ENCODE measurements around the gene FITM2.

DNA sequence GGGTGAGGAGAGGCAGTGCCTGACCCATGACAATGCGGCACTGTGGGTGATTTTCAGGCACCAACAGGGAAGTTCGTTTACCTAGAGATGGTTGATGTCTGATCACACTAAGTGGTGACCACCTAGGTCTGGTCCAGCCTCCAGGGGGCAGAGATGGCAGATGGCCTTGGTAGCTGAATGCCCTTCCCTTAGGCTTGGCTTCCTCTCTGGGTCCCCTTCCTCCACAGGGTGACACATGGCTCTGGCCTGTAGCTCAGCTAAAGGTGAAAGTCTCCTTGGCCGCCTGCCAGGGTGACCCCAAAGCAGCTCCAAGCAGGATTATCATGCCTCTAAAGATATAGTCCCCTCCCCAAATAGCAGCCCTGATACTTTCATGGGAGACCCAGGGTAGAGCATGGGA, 57.5 kb downstream of the FITM2 start:
- TF ChIP-seq, protein P1, sequence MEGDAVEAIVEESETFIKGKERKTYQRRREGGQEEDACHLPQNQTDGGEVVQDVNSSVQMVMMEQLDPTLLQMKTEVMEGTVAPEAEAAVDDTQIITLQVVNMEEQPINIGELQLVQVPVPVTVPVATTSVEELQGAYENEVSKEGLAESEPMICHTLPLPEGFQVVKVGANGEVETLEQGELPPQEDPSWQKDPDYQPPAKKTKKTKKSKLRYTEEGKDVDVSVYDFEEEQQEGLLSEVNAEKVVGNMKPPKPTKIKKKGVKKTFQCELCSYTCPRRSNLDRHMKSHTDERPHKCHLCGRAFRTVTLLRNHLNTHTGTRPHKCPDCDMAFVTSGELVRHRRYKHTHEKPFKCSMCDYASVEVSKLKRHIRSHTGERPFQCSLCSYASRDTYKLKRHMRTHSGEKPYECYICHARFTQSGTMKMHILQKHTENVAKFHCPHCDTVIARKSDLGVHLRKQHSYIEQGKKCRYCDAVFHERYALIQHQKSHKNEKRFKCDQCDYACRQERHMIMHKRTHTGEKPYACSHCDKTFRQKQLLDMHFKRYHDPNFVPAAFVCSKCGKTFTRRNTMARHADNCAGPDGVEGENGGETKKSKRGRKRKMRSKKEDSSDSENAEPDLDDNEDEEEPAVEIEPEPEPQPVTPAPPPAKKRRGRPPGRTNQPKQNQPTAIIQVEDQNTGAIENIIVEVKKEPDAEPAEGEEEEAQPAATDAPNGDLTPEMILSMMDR (tag by site-specific recombination; IDR thresholded peaks at IDR 0.05), result no peak
- no peak for TF ChIP-seq ZNF133 (tag by site-specific recombination; IDR thresholded peaks at IDR 0.05)
- TF ChIP-seq ZNF341 (tag by site-specific recombination; IDR thresholded peaks at IDR 0.05; ENCODE audit: low read depth), result no peak
- TF ChIP-seq, protein P2, sequence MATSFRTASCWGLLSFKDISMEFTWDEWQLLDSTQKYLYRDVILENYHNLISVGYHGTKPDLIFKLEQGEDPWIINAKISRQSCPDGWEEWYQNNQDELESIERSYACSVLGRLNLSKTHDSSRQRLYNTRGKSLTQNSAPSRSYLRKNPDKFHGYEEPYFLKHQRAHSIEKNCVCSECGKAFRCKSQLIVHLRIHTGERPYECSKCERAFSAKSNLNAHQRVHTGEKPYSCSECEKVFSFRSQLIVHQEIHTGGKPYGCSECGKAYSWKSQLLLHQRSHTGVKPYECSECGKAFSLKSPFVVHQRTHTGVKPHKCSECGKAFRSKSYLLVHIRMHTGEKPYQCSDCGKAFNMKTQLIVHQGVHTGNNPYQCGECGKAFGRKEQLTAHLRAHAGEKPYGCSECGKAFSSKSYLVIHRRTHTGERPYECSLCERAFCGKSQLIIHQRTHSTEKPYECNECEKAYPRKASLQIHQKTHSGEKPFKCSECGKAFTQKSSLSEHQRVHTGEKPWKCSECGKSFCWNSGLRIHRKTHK (tag by site-specific recombination; IDR thresholded peaks at IDR 0.05), result no peak
- TF ChIP-seq SP2 (tag by site-specific recombination; IDR thresholded peaks at IDR 0.05), result no peak
- TF ChIP-seq ZNF274 (IDR thresholded peaks at IDR 0.05; ENCODE audit: low read length), result no peak
- TF ChIP-seq ZNF274 (tag by site-specific recombination; IDR thresholded peaks at IDR 0.05; ENCODE audit: borderline replicate concordance), result no peak
- no peak for TF ChIP-seq KLF16 (tag by site-specific recombination; IDR thresholded peaks at IDR 0.05)
- TF ChIP-seq ZNF404 (tag by site-specific recombination; IDR thresholded peaks at IDR 0.05), result no peak
- no peak for TF ChIP-seq ZBTB21 (tag by site-specific recombination; IDR thresholded peaks at IDR 0.05)
- no peak for TF ChIP-seq ZNF24 (tag by site-specific recombination; IDR thresholded peaks at IDR 0.05)
- TF ChIP-seq, protein P3, sequence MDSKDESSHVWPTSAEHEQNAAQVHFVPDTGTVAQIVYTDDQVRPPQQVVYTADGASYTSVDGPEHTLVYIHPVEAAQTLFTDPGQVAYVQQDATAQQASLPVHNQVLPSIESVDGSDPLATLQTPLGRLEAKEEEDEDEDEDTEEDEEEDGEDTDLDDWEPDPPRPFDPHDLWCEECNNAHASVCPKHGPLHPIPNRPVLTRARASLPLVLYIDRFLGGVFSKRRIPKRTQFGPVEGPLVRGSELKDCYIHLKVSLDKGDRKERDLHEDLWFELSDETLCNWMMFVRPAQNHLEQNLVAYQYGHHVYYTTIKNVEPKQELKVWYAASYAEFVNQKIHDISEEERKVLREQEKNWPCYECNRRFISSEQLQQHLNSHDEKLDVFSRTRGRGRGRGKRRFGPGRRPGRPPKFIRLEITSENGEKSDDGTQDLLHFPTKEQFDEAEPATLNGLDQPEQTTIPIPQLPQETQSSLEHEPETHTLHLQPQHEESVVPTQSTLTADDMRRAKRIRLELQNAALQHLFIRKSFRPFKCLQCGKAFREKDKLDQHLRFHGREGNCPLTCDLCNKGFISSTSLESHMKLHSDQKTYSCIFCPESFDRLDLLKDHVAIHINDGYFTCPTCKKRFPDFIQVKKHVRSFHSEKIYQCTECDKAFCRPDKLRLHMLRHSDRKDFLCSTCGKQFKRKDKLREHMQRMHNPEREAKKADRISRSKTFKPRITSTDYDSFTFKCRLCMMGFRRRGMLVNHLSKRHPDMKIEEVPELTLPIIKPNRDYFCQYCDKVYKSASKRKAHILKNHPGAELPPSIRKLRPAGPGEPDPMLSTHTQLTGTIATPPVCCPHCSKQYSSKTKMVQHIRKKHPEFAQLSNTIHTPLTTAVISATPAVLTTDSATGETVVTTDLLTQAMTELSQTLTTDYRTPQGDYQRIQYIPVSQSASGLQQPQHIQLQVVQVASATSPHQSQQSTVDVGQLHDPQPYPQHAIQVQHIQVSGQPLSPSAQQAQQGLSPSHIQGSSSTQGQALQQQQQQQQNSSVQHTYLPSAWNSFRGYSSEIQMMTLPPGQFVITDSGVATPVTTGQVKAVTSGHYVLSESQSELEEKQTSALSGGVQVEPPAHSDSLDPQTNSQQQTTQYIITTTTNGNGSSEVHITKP (tag by site-specific recombination; IDR thresholded peaks at IDR 0.05), result no peak
- TF ChIP-seq ZBTB1 (tag by site-specific recombination; IDR thresholded peaks at IDR 0.05), result no peak
- TF ChIP-seq, protein P4, sequence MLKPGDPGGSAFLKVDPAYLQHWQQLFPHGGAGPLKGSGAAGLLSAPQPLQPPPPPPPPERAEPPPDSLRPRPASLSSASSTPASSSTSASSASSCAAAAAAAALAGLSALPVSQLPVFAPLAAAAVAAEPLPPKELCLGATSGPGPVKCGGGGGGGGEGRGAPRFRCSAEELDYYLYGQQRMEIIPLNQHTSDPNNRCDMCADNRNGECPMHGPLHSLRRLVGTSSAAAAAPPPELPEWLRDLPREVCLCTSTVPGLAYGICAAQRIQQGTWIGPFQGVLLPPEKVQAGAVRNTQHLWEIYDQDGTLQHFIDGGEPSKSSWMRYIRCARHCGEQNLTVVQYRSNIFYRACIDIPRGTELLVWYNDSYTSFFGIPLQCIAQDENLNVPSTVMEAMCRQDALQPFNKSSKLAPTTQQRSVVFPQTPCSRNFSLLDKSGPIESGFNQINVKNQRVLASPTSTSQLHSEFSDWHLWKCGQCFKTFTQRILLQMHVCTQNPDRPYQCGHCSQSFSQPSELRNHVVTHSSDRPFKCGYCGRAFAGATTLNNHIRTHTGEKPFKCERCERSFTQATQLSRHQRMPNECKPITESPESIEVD (tag by site-specific recombination; IDR thresholded peaks at IDR 0.05), result no peak
- no peak for TF ChIP-seq TCF7L2 (IDR thresholded peaks at IDR 0.05; ENCODE audit: borderline replicate concordance, low read depth, low read length)
